Neural crest cell (in vitro differentiated cells): ENCODE data around the gene PCDHB12. TPM values are rescaled to one million over a fixed set of nuclear protein-coding genes. Genes with fewer than 3 reads are reported as not detected.
"Not testable (repeated sequence)": the region's sequence is repeated elsewhere in the genome, so short reads cannot be mapped to it uniquely, and the experiment has no call there.

Experiments used
- DNase-seq: peaks from one replicate; pipeline ENCODE4 v3.0.0; 2021; ENCODE audit warnings: low read depth, mixed read lengths, low spot score
- H3K27ac Mint-ChIP-seq: one replicate; pipeline ENCODE4 v1.8.0; 2021; ENCODE audit warnings: mild to moderate bottlenecking, mixed read lengths; ENCODE audit not compliant: unreplicated experiment
- H3K27me3 Mint-ChIP-seq: 2 replicates; pipeline ENCODE4 v1.8.0; 2021; ENCODE audit warnings: low read depth, mild to moderate bottlenecking, mixed read lengths
- H3K36me3 Mint-ChIP-seq: 2 replicates; pipeline ENCODE4 v1.8.0; 2021; ENCODE audit warnings: low read depth, mild to moderate bottlenecking, mixed read lengths
- H3K4me1 Mint-ChIP-seq: 2 replicates; pipeline ENCODE4 v1.8.0; 2021; ENCODE audit warnings: mixed read lengths
- H3K4me3 Mint-ChIP-seq: one replicate; pipeline ENCODE4 v1.8.0; 2021; ENCODE audit warnings: mild to moderate bottlenecking, mixed read lengths
- H3K9me3 Mint-ChIP-seq: 2 replicates; pipeline ENCODE4 v1.8.0; 2021; ENCODE audit warnings: mixed read lengths
- total RNA-seq: library from RNA; stranded (reverse); gene quantifications from 2 replicates; pipeline ENCODE4 v1.2.1, GENCODE V29; 2021
- TF ChIP-seq, protein P1 (sequence below): fragments of 200-600 bp; sonication (generic); conservative IDR thresholded peaks from 2 replicates; pipeline ENCODE4 v1.5.0; 2021; ENCODE audit warnings: antibody characterized with exemption, mild to moderate bottlenecking

Gene PCDHB12
- total RNA-seq, 1 donor from 2014 or later: 3.1 TPM

DNA sequence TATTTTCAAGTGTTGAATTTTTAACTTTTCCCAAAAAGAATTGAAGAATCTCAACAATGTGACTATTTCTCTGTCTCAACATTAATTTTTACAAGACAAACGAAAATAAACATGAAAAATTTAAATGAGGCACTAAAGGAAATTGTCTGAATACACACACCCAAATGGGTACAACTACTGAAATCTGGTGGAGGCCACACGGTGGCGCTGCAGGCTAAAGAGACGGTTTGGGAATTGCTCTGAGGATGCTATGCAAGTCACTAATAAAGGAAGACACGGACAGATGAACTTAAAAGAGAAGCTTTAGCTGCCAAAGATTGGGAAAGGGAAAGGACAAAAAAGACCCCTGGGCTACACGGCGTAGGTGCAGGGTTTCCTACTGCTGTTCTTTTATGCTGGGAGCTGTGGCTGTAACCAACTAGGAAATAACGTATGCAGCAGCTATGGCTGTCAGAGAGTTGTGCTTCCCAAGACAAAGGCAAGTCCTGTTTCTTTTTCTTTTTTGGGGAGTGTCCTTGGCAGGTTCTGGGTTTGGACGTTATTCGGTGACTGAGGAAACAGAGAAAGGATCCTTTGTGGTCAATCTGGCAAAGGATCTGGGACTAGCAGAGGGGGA is 16.3 kb upstream of the PCDHB12 start, which contains the start of gene PCDHB10:
Gene PCDHB10 (plus strand): TSS at position 244 of the 616 bp plus-strand sequence. CDS start 200 bp downstream, at position 444.
- Mint-ChIP-seq H3K4me1 (peaks cover 5% of the 10 kb centered on the region), H3K4me3 (peak within 1 kb of the TSS; percentile 17), H3K9me3 (peaks cover 21% of the 10 kb centered on the region), H3K27ac (peak within 1 kb of the TSS; percentile 15), H3K36me3 (peaks cover 57% of the 10 kb centered on the region), H3K27me3 (no peaks in the 10 kb centered on the region)
- TF ChIP-seq, protein P1, sequence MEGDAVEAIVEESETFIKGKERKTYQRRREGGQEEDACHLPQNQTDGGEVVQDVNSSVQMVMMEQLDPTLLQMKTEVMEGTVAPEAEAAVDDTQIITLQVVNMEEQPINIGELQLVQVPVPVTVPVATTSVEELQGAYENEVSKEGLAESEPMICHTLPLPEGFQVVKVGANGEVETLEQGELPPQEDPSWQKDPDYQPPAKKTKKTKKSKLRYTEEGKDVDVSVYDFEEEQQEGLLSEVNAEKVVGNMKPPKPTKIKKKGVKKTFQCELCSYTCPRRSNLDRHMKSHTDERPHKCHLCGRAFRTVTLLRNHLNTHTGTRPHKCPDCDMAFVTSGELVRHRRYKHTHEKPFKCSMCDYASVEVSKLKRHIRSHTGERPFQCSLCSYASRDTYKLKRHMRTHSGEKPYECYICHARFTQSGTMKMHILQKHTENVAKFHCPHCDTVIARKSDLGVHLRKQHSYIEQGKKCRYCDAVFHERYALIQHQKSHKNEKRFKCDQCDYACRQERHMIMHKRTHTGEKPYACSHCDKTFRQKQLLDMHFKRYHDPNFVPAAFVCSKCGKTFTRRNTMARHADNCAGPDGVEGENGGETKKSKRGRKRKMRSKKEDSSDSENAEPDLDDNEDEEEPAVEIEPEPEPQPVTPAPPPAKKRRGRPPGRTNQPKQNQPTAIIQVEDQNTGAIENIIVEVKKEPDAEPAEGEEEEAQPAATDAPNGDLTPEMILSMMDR: peak; percentile 66
- peak; percentile 40 for DNase-seq

DNA sequence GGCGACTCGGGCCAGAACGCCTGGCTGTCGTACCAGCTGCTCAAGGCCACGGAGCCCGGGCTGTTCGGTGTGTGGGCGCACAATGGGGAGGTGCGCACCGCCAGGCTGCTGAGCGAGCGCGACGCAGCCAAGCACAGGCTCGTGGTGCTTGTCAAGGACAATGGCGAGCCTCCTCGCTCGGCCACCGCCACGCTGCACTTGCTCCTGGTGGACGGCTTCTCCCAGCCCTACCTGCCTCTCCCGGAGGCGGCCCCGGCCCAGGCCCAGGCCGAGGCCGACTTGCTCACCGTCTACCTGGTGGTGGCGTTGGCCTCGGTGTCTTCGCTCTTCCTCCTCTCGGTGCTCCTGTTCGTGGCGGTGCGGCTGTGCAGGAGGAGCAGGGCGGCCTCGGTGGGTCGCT is 14.2 kb upstream of the PCDHB12 start:
- H3K27ac Mint-ChIP-seq, H3K4me3 Mint-ChIP-seq, H3K27me3 Mint-ChIP-seq, H3K4me1 Mint-ChIP-seq, DNase-seq: not testable (repeated sequence)
- peaks cover 22% of the 10 kb centered on the region for H3K9me3 Mint-ChIP-seq
- peaks cover 60% of the 10 kb centered on the region for H3K36me3 Mint-ChIP-seq

DNA sequence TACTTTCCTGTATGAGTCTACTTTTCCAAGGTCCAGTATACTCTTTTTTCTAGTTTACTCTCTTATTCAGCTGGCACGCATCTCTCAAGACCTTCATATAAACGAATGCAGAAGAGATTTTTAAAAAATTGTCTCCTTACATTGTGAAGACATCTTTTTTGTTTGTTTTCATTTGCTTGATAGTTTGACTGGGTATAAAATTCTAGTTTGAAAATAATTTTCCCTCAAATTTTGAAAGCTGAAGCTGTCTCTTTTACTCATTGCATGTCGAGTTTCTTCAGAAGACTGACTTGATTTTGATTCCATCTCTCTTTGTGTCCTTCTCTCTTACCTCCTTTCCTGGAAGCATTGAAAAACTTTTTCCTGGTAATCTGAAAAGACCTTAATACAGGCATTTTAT is 12.2 kb upstream of the PCDHB12 start:
- Mint-ChIP-seq H3K4me3 (no peak overlapping the region), H3K36me3 (peaks cover 68% of the 10 kb centered on the region), H3K4me1 (peaks cover 5% of the 10 kb centered on the region), H3K9me3 (peaks cover 28% of the 10 kb centered on the region), H3K27me3 (no peaks in the 10 kb centered on the region), H3K27ac (no peak overlapping the region)
- TF ChIP-seq, protein P1: no peak
- no peak for DNase-seq

DNA sequence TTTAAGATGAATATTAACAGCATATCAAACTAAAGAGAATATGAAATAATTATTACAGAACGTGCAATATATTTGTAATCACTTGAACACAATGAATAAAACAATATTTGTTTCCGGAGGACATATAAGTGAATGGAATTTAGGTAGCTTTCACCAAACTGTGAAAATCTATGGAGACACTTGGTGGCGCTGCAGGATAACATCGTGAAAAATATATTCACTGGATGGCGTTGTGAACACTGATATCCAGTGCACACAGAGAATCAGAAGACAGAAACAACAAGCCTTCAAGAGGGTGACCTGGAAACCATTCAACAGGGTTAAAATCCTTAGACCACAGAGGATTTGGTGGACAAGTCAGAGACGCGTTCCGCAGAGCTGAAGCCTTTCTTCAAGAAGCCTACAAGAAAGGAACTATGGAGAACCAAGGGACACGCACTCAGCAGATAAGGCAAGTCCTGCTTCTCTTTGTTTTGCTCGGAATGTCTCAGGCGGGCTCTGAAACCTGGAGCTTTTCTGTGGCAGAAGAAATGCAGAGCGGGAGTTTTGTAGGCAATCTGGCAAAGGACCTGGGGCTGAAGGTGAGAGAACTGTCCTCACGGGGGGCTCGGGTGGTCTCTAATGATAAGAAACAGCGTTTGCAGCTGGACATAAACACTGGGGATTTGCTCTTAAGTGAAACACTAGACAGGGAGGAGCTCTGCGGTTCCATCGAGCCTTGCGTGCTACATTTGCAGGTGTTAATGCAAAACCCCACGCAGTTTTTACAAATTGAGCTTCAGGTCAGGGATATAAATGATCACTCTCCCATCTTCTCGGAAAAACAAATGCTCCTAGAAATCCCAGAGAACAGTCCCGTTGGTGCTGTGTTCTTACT is 8.9 kb upstream of the PCDHB12 start, which contains the start of gene PCDHB11:
Gene PCDHB11 (plus strand): TSS at position 269 of the 877 bp plus-strand sequence. CDS start 148 bp downstream, at position 417.
- peaks cover 20% of the 10 kb centered on the region for H3K9me3 Mint-ChIP-seq
- peak within 1 kb of the TSS; percentile 69 for H3K4me3 Mint-ChIP-seq
- no peaks in the 10 kb centered on the region for H3K4me1 Mint-ChIP-seq
- peaks cover 60% of the 10 kb centered on the region for H3K36me3 Mint-ChIP-seq
- TF ChIP-seq, protein P1: peak; percentile 50
- peak within 1 kb of the TSS; percentile 50 for H3K27ac Mint-ChIP-seq
- DNase-seq: no peak
- H3K27me3 Mint-ChIP-seq: no peaks in the 10 kb centered on the region

DNA sequence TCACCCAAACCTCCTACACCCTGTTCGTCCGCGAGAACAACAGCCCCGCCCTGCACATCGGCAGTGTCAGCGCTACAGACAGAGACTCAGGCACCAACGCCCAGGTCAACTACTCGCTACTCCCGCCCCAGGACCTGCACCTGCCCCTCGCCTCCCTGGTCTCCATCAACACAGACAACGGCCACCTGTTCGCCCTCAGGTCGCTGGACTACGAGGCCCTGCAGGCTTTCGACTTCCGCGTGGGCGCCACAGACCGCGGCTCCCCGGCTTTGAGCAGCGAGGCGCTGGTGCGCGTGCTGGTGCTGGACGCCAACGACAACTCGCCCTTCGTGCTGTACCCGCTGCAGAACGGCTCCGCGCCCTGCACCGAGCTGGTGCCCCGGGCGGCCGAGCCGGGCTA is 7.4 kb upstream of the PCDHB12 start:
- H3K27ac Mint-ChIP-seq, H3K4me1 Mint-ChIP-seq, H3K4me3 Mint-ChIP-seq, DNase-seq, H3K27me3 Mint-ChIP-seq: not testable (repeated sequence)
- peaks cover 64% of the 10 kb centered on the region for H3K36me3 Mint-ChIP-seq
- H3K9me3 Mint-ChIP-seq: peaks cover 17% of the 10 kb centered on the region

DNA sequence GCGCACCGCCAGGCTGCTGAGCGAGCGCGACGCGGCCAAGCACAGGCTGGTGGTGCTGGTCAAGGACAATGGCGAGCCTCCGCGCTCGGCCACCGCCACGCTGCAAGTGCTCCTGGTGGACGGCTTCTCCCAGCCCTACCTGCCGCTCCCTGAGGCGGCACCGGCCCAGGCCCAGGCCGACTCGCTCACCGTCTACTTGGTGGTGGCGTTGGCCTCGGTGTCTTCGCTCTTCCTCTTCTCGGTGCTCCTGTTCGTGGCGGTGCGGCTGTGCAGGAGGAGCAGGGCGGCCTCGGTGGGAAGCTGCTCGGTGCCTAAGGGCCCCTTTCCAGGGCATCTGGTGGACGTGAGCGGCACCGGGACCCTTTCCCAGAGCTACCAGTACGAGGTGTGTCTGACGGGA is 6.9 kb upstream of the PCDHB12 start:
- H3K27me3 Mint-ChIP-seq, DNase-seq, H3K4me3 Mint-ChIP-seq, H3K27ac Mint-ChIP-seq, H3K4me1 Mint-ChIP-seq: not testable (repeated sequence)
- peaks cover 14% of the 10 kb centered on the region for H3K9me3 Mint-ChIP-seq
- H3K36me3 Mint-ChIP-seq: peaks cover 59% of the 10 kb centered on the region

DNA sequence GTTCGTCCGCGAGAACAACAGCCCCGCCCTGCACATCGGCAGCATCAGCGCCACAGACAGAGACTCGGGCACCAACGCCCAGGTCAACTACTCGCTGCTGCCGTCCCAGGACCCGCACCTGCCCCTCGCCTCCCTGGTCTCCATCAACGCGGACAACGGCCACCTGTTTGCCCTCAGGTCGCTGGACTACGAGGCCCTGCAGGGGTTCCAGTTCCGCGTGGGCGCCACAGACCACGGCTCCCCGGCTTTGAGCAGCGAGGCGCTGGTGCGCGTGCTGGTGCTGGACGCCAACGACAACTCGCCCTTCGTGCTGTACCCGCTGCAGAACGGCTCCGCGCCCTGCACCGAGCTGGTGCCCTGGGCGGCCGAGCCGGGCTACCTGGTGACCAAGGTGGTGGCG is 1.8 kb downstream of the PCDHB12 start:
- not testable (repeated sequence) for DNase-seq, H3K4me3 Mint-ChIP-seq, H3K27me3 Mint-ChIP-seq, H3K27ac Mint-ChIP-seq, H3K4me1 Mint-ChIP-seq
- Mint-ChIP-seq H3K36me3 (peaks cover 50% of the 10 kb centered on the region), H3K9me3 (peaks cover 18% of the 10 kb centered on the region)

DNA sequence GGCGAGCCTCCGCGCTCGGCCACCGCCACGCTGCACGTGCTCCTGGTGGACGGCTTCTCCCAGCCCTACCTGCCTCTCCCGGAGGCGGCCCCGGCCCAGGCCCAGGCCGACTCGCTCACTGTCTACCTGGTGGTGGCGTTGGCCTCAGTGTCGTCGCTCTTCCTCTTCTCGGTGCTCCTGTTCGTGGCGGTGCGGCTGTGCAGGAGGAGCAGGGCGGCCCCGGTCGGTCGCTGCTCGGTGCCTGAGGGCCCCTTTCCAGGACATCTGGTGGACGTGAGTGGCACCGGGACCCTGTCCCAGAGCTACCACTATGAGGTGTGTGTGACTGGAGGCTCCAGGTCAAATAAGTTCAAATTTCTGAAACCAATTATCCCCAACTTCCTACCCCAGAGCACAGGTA is 2.3 kb downstream of the PCDHB12 start:
- H3K4me1 Mint-ChIP-seq, H3K4me3 Mint-ChIP-seq, H3K27ac Mint-ChIP-seq, H3K27me3 Mint-ChIP-seq, DNase-seq: not testable (repeated sequence)
- Mint-ChIP-seq H3K36me3 (peaks cover 45% of the 10 kb centered on the region), H3K9me3 (peaks cover 18% of the 10 kb centered on the region)
